HepG2 (cell line): ENCODE measurements around the gene FAM53B. TPM values are rescaled to one million over a fixed set of nuclear protein-coding genes. Genes with fewer than 3 reads are reported as not detected.

Source experiments
- IKZF5 ChIP-seq: IDR thresholded peaks from 2 replicates; pipeline ENCODE4 v1.6.1; 2018; ENCODE audit warnings: missing genetic modification reagents, mild to moderate bottlenecking, missing compliant biosample characterization
- MXD4 ChIP-seq: IDR thresholded peaks from 2 replicates; pipeline ENCODE4 v1.6.1; 2016; ENCODE audit warnings: mild to moderate bottlenecking, missing biosample characterization, missing genetic modification reagents
- RFX1 ChIP-seq: fragments of 450-650 bp; IDR thresholded peaks from 2 replicates; pipeline ENCODE4 v1.6.1; 2017
- SCMH1 ChIP-seq: sonication (generic); formaldehyde crosslinking; IDR thresholded peaks from 2 replicates; pipeline ENCODE4 v1.9.0; 2021; ENCODE audit warnings: missing genetic modification reagents, mild to moderate bottlenecking, borderline replicate concordance
- SIN3B ChIP-seq: fragments of 150-350 bp; IDR thresholded peaks from 2 replicates; pipeline ENCODE4 v1.6.1; 2014; ENCODE audit warnings: low read length
- SP4 ChIP-seq: sonication (generic); formaldehyde crosslinking; IDR thresholded peaks from 2 replicates; pipeline ENCODE4 v1.8.1; 2023; ENCODE audit warnings: mild to moderate bottlenecking, missing genetic modification reagents
- SPEN ChIP-seq: sonication (generic); formaldehyde crosslinking; IDR thresholded peaks from 2 replicates; pipeline ENCODE4 v1.5.1; 2020; ENCODE audit warnings: low read depth, mild to moderate bottlenecking, missing genetic modification reagents
- SRSF4 ChIP-seq: fragments of 200-400 bp; formaldehyde crosslinking; IDR thresholded peaks from one replicate; pipeline ENCODE4 v1.6.1; 2018; ENCODE audit warnings: mild to moderate bottlenecking, low read depth, low read length, moderate library complexity; ENCODE audit not compliant: poor library complexity, severe bottlenecking
- THAP9 ChIP-seq: sonication (generic); formaldehyde crosslinking; IDR thresholded peaks from 2 replicates; pipeline ENCODE4; 2020; ENCODE audit warnings: missing genetic modification reagents, mild to moderate bottlenecking, borderline replicate concordance
- ZBTB44 ChIP-seq: sonication (generic); formaldehyde crosslinking; IDR thresholded peaks from 2 replicates; pipeline ENCODE4 v1.4.0; 2020; ENCODE audit warnings: missing genetic modification reagents
- ZBTB7A ChIP-seq: sonication (generic); formaldehyde crosslinking; IDR thresholded peaks from 2 replicates; pipeline ENCODE4 v1.8.0; 2022; ENCODE audit warnings: mild to moderate bottlenecking, missing genetic modification reagents
- ZNF230 ChIP-seq: sonication (generic); formaldehyde crosslinking; IDR thresholded peaks from 2 replicates; pipeline ENCODE4 v1.4.0; 2020; ENCODE audit warnings: mild to moderate bottlenecking, missing genetic modification reagents
- ZNF782 ChIP-seq: sonication (generic); formaldehyde crosslinking; IDR thresholded peaks from 2 replicates; pipeline ENCODE4 v1.4.0; 2020; ENCODE audit warnings: missing genetic modification reagents, mild to moderate bottlenecking, borderline replicate concordance
- polyA plus RNA-seq, 8 experiments: library from polyadenylated mRNA; depleted of rRNA in 3 of 8; stranded (reverse) in 7 of 8; unstranded in 1 of 8; fragments of >200 nt; fragmentation: Illumina TruSeq in 4 of 8; extraction: Trizol in 4 of 8; gene quantifications; 2 replicates each; pipeline versions ENCODE4 v1.2.1 to v1.2.3, GENCODE V29; 2011 to 2016; ENCODE audit warnings: low read depth in 4 of 8, missing spikeins in 1 of 8, mixed read lengths in 1 of 8; ENCODE audit not compliant: insufficient read depth in 1 of 8
- total RNA-seq, 5 experiments: library from RNA; depleted of rRNA; stranded (reverse); fragments of >200 nt; fragmentation: Illumina TruSeq; extraction: Trizol; gene quantifications; 2 replicates each; pipeline ENCODE4 v1.2.3, GENCODE V29; 2016; ENCODE audit warnings: low read depth in 1 of 5
- TF ChIP-seq, protein P1 (sequence below): sonication (generic); formaldehyde crosslinking; IDR thresholded peaks from 2 replicates; pipeline ENCODE4 v1.4.0; 2020; ENCODE audit warnings: missing genetic modification reagents
- TF ChIP-seq, protein P2 (sequence below): sonication (generic); formaldehyde crosslinking; IDR thresholded peaks from 2 replicates; pipeline ENCODE4 v1.5.0; 2020; ENCODE audit warnings: missing genetic modification reagents
- TF ChIP-seq, protein P3 (sequence below): sonication (generic); formaldehyde crosslinking; IDR thresholded peaks from 2 replicates; pipeline ENCODE4 v1.4.0; 2020; ENCODE audit warnings: missing genetic modification reagents, mild to moderate bottlenecking, borderline replicate concordance

The FAM53B gene
- total and polyA plus RNA-seq, 2 of the 13 experiments (the other 11 are each of a cell fraction or from before 2014, with no cell fraction given): 6.4 to 19.3 TPM

GRCh38 chr10:124712704-124713407 is 31.3 kb downstream of the FAM53B start (continued):
- TF ChIP-seq ZBTB44 (no peak), ZBTB7A (peak; percentile 81; the same call in 1 of the 2 replicates), SP4 (CRISPR knock-in tag) (no peak), MXD4 (no peak), THAP9 (CRISPR knock-in tag) (no peak), ZNF782 (CRISPR knock-in tag) (no peak), SCMH1 (CRISPR knock-in tag) (no peak), SRSF4 (no peak), RFX1 (no peak), ZNF230 (CRISPR knock-in tag) (no peak), SIN3B (no peak), IKZF5 (no peak), SPEN (CRISPR knock-in tag) (no peak)
- TF ChIP-seq, protein P1, sequence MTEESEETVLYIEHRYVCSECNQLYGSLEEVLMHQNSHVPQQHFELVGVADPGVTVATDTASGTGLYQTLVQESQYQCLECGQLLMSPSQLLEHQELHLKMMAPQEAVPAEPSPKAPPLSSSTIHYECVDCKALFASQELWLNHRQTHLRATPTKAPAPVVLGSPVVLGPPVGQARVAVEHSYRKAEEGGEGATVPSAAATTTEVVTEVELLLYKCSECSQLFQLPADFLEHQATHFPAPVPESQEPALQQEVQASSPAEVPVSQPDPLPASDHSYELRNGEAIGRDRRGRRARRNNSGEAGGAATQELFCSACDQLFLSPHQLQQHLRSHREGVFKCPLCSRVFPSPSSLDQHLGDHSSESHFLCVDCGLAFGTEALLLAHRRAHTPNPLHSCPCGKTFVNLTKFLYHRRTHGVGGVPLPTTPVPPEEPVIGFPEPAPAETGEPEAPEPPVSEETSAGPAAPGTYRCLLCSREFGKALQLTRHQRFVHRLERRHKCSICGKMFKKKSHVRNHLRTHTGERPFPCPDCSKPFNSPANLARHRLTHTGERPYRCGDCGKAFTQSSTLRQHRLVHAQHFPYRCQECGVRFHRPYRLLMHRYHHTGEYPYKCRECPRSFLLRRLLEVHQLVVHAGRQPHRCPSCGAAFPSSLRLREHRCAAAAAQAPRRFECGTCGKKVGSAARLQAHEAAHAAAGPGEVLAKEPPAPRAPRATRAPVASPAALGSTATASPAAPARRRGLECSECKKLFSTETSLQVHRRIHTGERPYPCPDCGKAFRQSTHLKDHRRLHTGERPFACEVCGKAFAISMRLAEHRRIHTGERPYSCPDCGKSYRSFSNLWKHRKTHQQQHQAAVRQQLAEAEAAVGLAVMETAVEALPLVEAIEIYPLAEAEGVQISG: no peak
- TF ChIP-seq, protein P2, sequence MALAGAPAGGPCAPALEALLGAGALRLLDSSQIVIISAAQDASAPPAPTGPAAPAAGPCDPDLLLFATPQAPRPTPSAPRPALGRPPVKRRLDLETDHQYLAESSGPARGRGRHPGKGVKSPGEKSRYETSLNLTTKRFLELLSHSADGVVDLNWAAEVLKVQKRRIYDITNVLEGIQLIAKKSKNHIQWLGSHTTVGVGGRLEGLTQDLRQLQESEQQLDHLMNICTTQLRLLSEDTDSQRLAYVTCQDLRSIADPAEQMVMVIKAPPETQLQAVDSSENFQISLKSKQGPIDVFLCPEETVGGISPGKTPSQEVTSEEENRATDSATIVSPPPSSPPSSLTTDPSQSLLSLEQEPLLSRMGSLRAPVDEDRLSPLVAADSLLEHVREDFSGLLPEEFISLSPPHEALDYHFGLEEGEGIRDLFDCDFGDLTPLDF (CRISPR knock-in tag): no peak
- TF ChIP-seq, protein P3, sequence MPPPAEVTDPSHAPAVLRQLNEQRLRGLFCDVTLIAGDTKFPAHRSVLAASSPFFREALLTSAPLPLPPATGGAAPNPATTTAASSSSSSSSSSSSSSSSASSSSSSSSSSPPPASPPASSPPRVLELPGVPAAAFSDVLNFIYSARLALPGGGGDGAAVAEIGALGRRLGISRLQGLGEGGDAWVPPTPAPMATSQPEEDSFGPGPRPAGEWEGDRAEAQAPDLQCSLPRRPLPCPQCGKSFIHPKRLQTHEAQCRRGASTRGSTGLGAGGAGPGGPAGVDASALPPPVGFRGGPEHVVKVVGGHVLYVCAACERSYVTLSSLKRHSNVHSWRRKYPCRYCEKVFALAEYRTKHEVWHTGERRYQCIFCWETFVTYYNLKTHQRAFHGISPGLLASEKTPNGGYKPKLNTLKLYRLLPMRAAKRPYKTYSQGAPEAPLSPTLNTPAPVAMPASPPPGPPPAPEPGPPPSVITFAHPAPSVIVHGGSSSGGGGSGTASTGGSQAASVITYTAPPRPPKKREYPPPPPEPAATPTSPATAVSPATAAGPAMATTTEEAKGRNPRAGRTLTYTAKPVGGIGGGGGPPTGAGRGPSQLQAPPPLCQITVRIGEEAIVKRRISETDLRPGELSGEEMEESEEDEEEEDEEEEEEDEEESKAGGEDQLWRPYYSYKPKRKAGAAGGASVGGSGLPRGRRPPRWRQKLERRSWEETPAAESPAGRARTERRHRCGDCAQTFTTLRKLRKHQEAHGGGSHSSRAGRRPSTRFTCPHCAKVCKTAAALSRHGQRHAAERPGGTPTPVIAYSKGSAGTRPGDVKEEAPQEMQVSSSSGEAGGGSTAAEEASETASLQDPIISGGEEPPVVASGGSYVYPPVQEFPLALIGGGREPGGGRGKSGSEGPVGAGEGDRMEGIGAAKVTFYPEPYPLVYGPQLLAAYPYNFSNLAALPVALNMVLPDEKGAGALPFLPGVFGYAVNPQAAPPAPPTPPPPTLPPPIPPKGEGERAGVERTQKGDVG (CRISPR knock-in tag): no peak
